IMR-90 (cell line): ENCODE results near the gene RNF130.

Experiments
- BHLHE40 ChIP-seq: fragments of 150-350 bp; IDR thresholded peaks from 2 replicates; pipeline ENCODE4 v1.6.1; 2016; ENCODE audit warnings: mild to moderate bottlenecking, low read depth, low read length
- CTCF ChIP-seq: conservative IDR thresholded peaks from 2 replicates; pipeline ENCODE4 v1.5.1; 2012; ENCODE audit warnings: mild to moderate bottlenecking, low read depth, low read length, improper control_type of control experiment
- FOS ChIP-seq: fragments of 150-350 bp; IDR thresholded peaks from 2 replicates; pipeline ENCODE4 v1.6.1; 2016; ENCODE audit warnings: low read depth, low read length
- MXI1 ChIP-seq: IDR thresholded peaks from 2 replicates; pipeline ENCODE4 v1.6.1; 2012; ENCODE audit warnings: low read depth, mild to moderate bottlenecking, low read length, moderate library complexity, borderline replicate concordance
- NFE2L2 ChIP-seq: fragments of 150-350 bp; IDR thresholded peaks from 2 replicates; pipeline ENCODE4 v1.6.1; 2016; ENCODE audit warnings: low read depth, mild to moderate bottlenecking, low read length
- POLR2A ChIP-seq: IDR thresholded peaks from 2 replicates; pipeline ENCODE4 v1.6.1; 2012; ENCODE audit warnings: mild to moderate bottlenecking, low read depth, low read length
- RAD21 ChIP-seq: IDR thresholded peaks from 2 replicates; pipeline ENCODE4 v1.6.1; 2012; ENCODE audit warnings: low read length, improper control_type of control experiment
- SMC3 ChIP-seq: fragments of 150-350 bp; IDR thresholded peaks from 2 replicates; pipeline ENCODE4 v1.6.1; 2016; ENCODE audit warnings: low read depth, mild to moderate bottlenecking, antibody characterized with exemption, low read length, moderate library complexity
- USF2 ChIP-seq: fragments of 150-350 bp; IDR thresholded peaks from 2 replicates; pipeline ENCODE4 v1.6.1; 2017; ENCODE audit warnings: mild to moderate bottlenecking, antibody characterized with exemption, low read length, low read depth

- TF ChIP-seq POLR2A (no peak), CTCF (no peak), USF2 (no peak), MXI1 (no peak), BHLHE40 (no peak), RAD21 (no peak), SMC3 (no peak), NFE2L2 (no peak), FOS (no peak)
These were observed 47.7 kb upstream of the RNF130 start for GRCh38 chr5:180119031-180119902.
